Iris pigment epithelial cell (primary cell): ENCODE data around the gene PADI2.

Experiments
- DNase-seq: peaks from one replicate; pipeline ENCODE4 v3.0.0-alpha.2; 2011; ENCODE audit warnings: low read depth

PADI2 gene

DNA sequence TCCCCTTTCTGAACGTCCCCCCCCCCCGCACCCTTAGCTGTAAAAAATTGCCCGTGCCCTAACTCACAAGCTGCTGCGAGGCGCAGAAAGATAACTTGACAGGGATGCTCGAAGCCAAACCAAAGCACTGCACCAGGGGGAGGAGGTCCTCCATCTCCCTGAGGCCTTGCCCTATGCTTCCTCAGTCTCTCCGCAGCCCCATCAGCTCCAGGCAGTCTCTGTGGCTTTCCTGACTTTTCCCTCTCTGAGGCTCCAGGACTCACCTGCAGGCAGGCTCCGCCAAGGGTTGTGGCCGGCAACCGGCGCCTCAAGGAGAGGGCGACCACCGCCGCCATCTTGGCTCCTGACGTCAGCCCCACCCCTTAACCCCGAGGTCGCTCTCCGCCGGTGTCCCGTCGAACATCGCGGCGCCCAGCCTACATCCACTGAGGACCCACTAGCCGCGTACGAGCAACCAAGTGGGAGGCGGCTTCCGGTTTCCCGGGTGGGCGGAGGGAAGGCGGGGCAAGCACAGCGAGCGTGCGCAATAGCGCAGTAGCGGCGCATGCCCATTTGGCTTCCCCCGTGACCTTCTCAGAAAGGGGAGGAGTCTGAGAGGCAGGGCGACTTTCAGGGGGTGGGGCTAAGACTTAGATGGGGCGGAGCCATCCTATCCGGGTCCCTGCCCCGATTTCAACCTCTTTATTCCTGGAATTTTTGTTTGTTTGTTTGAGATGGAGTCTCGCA is 65.4 kb downstream of the PADI2 start, which contains the start of gene SDHB:
SDHB (minus strand) TSS at position 348 of the 726 bp plus-strand sequence; CDS start at position 335, 13 bp downstream.
- peak; percentile 99 for DNase-seq

DNA sequence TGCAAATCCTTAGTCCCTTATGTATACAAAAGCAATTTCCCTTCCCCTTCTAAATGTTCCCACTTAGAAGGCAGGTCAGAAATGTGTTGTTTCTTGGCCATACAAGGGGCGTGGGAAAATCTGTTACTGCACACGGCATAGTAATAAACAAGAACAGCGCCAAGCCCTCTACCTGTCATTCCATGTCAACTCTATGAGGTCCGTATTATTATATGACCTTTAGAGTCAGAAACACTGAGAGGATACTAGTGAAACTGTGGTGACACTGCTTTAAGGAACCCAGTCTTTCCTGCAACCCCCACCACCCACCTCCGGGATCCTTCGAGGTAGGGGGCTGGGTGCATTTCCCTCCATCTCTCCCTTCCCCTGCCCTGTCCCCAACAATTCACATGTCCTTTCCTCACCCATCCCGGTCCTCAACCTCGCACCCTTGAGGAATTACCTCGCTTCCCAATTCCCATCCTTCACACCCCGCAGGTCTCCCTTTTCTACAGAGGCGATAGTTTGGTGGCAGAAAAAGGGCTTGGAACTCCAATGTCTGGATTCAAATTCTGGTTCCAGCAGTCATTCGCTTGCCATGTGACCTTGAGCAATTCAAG is 66.1 kb downstream of the PADI2 start:
- DNase-seq: peak; percentile 21

DNA sequence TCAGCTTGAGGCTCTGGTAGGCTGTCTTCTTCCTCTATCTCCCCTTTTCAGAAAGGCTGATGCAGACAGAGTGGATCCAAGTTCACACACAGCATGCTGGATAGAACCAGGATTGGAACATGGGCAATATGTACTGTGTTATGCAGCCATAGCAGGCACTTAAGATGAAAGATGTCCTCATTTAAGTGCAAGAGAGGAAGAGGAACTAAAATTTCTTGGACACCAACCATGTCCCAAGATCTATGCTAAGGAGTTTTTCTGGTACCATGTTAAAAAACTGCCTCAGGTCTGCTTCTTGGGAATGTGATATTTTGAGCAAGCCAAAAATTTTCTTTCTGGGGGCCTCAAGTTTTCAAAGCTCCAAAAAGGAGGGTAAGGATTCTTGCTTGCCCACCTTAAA is 66.6 kb downstream of the PADI2 start:
- DNase-seq: no peak

GRCh38 chr1:17052038-17052437 is 67.2 kb downstream of the PADI2 start:
- DNase-seq: no peak

GRCh38 chr1:17047924-17048323 is 71.3 kb downstream of the PADI2 start:
- DNase-seq: no peak

- no peak for DNase-seq
Measured at GRCh38 chr1:17046334-17046657, 73.0 kb downstream of the PADI2 start.

DNA sequence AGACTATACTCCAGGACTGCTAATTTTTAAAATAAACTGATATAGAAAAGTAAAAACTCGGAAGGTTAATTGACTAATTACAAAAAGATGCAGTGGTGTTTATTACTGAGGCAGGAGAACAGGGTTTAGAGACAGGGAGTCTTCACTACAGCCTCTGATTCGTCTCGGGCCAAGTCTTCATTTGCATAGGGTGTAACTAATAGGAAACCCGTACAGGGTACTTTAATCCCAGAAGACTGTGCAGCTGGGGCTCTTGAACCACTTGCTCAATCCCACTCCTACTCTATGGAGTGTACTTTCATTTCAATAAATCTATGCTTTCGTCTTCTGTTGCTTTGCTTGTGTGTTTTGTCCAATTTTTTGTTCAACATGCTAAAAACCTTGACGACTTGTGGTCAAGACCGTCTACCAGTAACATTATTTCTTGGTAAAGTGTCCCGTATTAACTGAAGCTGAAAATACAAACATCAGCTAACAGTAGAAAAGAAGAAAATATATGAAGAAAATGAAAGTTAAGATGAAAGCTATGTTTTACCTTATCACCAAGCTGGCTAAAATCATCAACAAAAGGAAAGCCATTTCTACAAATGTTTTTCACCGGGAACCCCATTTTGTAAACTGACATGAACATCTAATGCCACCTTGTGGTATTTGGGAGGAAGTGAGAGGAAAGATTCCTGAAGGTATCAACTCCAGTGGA is 73.5 kb downstream of the PADI2 start:
- DNase-seq: peak; percentile 73

DNA sequence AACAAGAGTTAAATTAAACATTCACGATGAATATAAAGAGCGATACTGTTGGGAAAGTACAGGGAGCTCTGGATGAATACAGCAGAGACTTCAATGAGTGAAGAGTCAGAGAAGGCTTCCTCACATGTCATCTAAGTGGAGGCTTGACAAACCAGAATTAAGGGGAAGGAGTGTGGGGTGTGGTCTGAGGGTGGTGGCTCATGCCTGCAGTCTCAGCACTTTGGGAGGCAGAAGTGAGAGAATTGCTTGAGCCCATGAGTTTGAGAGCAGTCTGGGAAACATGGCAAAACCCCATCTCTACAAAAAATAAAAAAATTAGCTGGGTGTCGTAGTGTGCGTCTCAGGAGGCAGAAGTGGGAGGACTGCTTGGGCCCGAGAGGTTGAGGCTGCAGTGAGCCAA is 74.1 kb downstream of the PADI2 start:
- DNase-seq: no peak

- no peak for DNase-seq
Measured at GRCh38 chr1:17043676-17044075, 75.6 kb downstream of the PADI2 start.

DNA sequence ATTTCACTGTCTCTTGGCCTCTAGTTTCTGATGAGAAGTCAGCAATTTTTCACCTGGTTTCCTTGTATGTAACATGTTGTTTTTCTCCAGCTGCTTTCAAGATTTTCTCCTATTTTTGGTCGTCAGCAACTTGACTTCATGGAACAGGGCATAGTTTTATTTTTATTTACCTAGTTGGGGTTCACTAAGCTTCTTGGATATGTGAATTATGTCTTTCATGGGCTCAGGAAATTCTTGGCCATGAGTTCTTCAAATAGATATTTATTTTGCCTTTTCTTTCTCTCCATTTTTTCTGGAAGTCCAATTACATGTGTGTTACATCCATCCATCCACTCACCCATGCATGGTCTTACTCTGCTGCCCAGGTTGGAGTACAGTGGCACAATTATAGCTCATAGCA is 79.1 kb downstream of the PADI2 start:
- DNase-seq: no peak

DNA sequence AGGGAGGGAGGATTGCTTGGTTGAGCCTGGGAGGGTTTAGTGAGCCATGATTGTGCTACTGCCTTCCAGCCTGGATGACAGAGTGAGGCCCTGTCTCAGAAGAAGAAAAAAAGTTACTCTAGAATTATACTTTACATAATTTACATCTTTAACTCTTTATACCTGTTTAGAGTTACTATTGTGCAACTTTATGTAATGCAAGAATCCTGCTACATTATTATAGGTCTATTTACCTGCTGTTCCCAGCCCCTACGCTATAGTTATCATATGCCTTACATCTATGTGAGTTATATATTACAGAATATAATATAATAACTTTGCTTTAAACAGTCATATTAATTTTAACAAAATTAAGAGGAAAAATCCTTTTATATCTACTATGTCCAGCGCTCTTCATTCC is 79.7 kb downstream of the PADI2 start:
- no peak for DNase-seq

- no peak for DNase-seq
Measured at GRCh38 chr1:17033481-17033880, 85.8 kb downstream of the PADI2 start.

DNA sequence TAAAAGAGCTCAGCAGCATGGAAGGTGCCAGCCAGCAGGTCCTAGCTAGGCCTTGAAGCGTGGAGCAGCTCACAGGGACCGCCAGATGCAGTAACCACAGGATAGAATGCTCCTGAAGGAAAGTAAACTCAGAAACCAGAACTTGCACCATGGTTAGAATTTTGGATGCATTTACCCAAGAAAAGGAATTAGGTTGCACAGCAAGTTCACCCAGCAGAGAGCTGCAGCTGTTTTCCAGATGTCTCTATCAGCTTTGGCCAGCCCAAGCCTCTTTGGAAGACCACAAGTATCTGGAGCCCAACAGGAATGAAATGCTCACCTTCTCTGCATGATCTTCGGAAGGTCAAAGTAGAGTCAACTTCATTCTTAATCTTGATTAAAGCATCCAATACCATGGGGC is 86.5 kb downstream of the PADI2 start:
- DNase-seq: no peak

GRCh38 chr1:17031436-17031835 is 87.8 kb downstream of the PADI2 start:
- DNase-seq: no peak

GRCh38 chr1:17030206-17030605 is 89.0 kb downstream of the PADI2 start:
- DNase-seq: no peak

GRCh38 chr1:17028662-17029188 is 90.5 kb downstream of the PADI2 start:
- no peak for DNase-seq

- DNase-seq: no peak
Measured at GRCh38 chr1:17027900-17028299, 91.4 kb downstream of the PADI2 start.

DNA sequence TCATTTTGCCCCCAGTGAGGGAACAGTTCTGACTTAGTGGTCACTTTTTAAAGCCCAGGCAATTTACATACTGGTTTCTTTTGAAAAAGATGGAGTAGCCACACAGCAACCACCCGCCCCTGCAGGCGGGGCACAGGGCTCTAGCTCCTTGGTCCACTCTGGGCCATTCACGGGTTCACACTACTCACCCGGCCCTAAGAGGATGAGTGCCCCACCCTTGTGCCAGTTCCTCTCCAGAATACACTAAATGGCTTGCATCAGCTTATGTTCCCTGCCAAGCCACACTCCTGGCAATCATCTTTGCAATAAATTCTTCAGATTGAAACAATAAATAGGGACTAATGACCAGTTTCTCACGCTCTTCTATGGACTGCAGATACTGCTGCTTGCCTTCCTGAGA is 91.8 kb downstream of the PADI2 start:
- DNase-seq: no peak

GRCh38 chr1:17024721-17025120 is 94.5 kb downstream of the PADI2 start:
- DNase-seq: no peak

DNA sequence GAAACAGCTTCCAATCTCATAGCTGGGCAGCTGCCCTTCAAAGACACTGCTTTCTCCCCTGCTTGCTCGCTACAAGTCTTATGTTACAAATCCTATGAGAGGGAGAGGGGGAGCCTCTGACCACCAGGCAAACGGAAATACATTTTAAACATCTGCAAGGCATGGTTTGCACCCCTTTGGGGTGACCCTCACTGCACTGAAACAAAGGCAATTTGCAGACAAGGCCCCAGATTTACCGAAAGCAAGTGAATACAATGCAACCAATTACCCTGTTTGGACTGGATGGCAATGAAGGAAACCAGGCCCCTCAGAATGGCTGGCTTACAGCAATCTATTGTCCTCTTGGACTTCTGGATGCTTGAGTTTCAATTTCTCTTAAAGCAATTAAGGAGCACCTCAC is 95.7 kb downstream of the PADI2 start:
- DNase-seq: no peak

DNA sequence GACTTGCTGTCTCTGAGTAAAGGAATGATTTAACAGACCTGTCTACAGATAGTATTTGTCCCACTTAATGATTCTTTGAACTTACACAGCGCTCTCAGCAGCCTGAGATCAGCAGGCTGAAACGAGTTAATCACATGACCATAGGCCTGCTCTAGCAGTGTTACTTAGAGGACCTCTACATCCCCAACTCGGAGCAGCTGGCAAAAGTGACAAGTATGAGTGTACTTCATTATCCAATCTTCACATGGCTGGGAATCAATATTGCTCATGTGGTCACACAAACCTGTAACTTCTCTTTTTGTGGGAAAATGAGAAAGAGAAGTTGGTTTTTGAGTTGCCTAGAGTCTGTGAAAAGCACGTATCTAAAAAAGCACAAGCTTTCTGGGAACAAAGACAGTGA is 96.1 kb downstream of the PADI2 start:
- DNase-seq: no peak

- no peak for DNase-seq
Measured at GRCh38 chr1:17021896-17022295, 97.4 kb downstream of the PADI2 start.

- DNase-seq: no peak
Measured at GRCh38 chr1:17020502-17020901, 98.7 kb downstream of the PADI2 start.
